Colonic mucosa (tissue), 4 donors: ENCODE results near the gene GRM7. TPM values are rescaled to one million over a fixed set of nuclear protein-coding genes. Genes with fewer than 3 reads are reported as not detected.

Experiments
- DNase-seq: peaks from one replicate; pipeline ENCODE4 v3.0.0-alpha.2; 2020
- H3K27ac ChIP-seq: fragments of 200-600 bp; one replicate; pipeline ENCODE4 v1.8.0; 2021
- H3K27me3 ChIP-seq: fragments of 200-600 bp; one replicate; pipeline ENCODE4 v1.8.0; 2021
- H3K36me3 ChIP-seq: fragments of 200-600 bp; one replicate; pipeline ENCODE4 v1.8.0; 2021
- H3K4me1 ChIP-seq: fragments of 200-600 bp; one replicate; pipeline ENCODE4 v1.8.0; 2021; ENCODE audit warnings: mild to moderate bottlenecking
- H3K4me3 ChIP-seq: fragments of 200-600 bp; one replicate; pipeline ENCODE4 v1.8.0; 2021
- H3K9ac ChIP-seq, 2 donors: one replicate each; pipeline ENCODE4 v1.7.0; 2013; ENCODE audit warnings: control low read depth in 2 of 2, low read depth in 2 of 2, low read length in 2 of 2
- H3K9me3 ChIP-seq: fragments of 200-600 bp; one replicate; pipeline ENCODE4 v1.8.0; 2021
- CTCF ChIP-seq: fragments of 200-600 bp; IDR thresholded peaks from one replicate; pipeline ENCODE4 v1.8.0; 2022; ENCODE audit warnings: antibody characterized with exemption, mild to moderate bottlenecking
- intact Hi-C: fragments of 100-400 bp; cut with DNase I; formaldehyde crosslinking; loops from one replicate; pipeline ENCODE4 v1.14.1; 2022
- total RNA-seq, 2 donors: library from RNA; stranded (reverse); fragmentation: NEBNext Ultra II Directional in 1 of 2; extraction: Animal tissue kit (Norgen Biotek cat#: 25700) in 1 of 2; gene quantifications; one replicate each; pipeline ENCODE4 v1.2.1, GENCODE V29; 2021
- donor health status: healthy.
- donor health status: DM: no; HTN: no; CAD: no.
- donor health status: DM: no; HTN: no; CAD: no.

Gene GRM7
- total RNA-seq, 2 donors from 2014 or later, result 0.15 to 0.66 TPM

GRCh38 chr3:7290077-7290825, 429.3 kb downstream of the GRM7 start:
- Histone ChIP-seq H3K4me1 (no peaks in the 10 kb centered on the region), H3K27ac (no peak overlapping the region), H3K9me3 (no peaks in the 10 kb centered on the region), H3K36me3 (no peaks in the 10 kb centered on the region), H3K9ac (no peak overlapping the region), H3K27me3 (no peaks in the 10 kb centered on the region), H3K4me3 (no peak overlapping the region)
- no peak for DNase-seq
- intact Hi-C loops, result loop anchor here (10.0 kb wide), 1 partner anchor 255 kb away; no protein-coding TSS in a partner anchor
- TF ChIP-seq CTCF, result no peak

DNA sequence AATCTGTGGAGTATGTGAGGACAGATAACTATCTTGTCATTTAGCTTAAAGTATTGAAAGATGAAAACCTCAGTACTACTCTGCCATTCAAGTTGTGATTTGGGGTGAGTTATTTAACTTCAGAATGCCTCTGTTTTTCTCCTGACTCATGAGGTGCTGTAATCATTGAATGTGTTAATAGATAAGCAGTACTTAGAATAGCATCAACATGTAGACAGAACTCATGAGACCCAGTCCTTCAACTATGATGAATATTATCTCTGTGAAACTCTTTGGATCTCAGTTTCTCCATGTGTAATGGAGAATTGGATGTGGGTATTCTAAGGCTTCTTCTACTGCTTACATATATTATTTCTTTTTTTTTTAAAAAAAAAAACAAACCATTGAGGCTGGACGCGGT, 431.4 kb downstream of the GRM7 start:
- intact Hi-C loops, result loop anchor here (10.0 kb wide), 1 partner anchor 252 kb away; no protein-coding TSS in a partner anchor

GRCh38 chr3:7293286-7293685, 432.4 kb downstream of the GRM7 start:
- no peak for TF ChIP-seq CTCF
- Histone ChIP-seq H3K36me3 (no peaks in the 10 kb centered on the region), H3K9me3 (no peaks in the 10 kb centered on the region), H3K9ac (no peak overlapping the region), H3K27me3 (no peaks in the 10 kb centered on the region), H3K27ac (no peak overlapping the region), H3K4me1 (no peaks in the 10 kb centered on the region), H3K4me3 (no peak overlapping the region)
- DNase-seq, result no peak
- intact Hi-C loops, result loop anchor here (10.0 kb wide), 1 partner anchor 252 kb away; no protein-coding TSS in a partner anchor

More for the DNA sequence above, 431.4 kb downstream of the GRM7 start:
- no peak for DNase-seq
- Histone ChIP-seq H3K27ac (no peak overlapping the region), H3K36me3 (no peaks in the 10 kb centered on the region), H3K9me3 (no peaks in the 10 kb centered on the region), H3K27me3 (no peaks in the 10 kb centered on the region), H3K4me1 (no peaks in the 10 kb centered on the region), H3K9ac (no peak overlapping the region), H3K4me3 (no peak overlapping the region)
- TF ChIP-seq CTCF, result no peak

DNA sequence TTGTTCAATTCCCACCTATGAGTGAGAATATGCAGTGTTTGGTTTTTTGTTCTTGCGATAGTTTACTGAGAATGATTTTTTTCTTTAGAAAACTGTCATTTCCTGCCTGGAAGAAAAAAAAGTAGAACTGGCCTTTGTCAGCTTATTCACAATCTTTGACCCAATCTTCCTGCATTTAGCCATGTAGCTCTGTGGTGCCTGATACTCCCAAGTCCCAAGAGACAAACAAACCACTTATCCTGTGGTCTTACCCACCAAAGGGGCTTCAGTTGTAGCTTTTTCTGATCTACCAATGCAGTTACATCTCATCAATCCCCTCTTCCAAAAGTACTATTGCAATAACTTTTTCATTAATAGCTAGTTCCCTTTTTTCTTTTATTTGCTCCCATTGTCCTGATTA, 444.6 kb downstream of the GRM7 start:
- no peak overlapping the region for H3K27ac ChIP-seq
- no peaks in the 10 kb centered on the region for H3K9me3 ChIP-seq
- no peaks in the 10 kb centered on the region for H3K27me3 ChIP-seq
- H3K9ac ChIP-seq, result no peak overlapping the region
- no peak for DNase-seq
- intact Hi-C loops, result no loop called here
- H3K4me1 ChIP-seq, result no peaks in the 10 kb centered on the region
- no peak for TF ChIP-seq CTCF
- no peak overlapping the region for H3K4me3 ChIP-seq
- no peaks in the 10 kb centered on the region for H3K36me3 ChIP-seq

- no peak for TF ChIP-seq CTCF
- DNase-seq, result no peak
- Histone ChIP-seq H3K9ac (no peak overlapping the region), H3K27me3 (no peaks in the 10 kb centered on the region), H3K4me1 (no peaks in the 10 kb centered on the region), H3K27ac (no peak overlapping the region), H3K36me3 (no peaks in the 10 kb centered on the region), H3K4me3 (no peak overlapping the region), H3K9me3 (no peaks in the 10 kb centered on the region)
- intact Hi-C loops, result no loop called here
Measured at GRCh38 chr3:7306901-7307300, 446.0 kb downstream of the GRM7 start.
